ENCODE data around the gene VIL1.

Gene VIL1

GRCh38 chr2:218418321-218418716 lies 604 bp upstream of the VIL1 start:
- Histone ChIP-seq H3K4me1 (ENCODE audit: control insufficient read depth in 1 of 2, insufficient read depth in 1 of 2, low read depth in 1 of 2, low read length in 1 of 2) (peaks cover 0 to under 1% of the 10 kb centered on the region in 2 experiments), H3K27me3 (no peaks in the 10 kb centered on the region), H3K36me3 (no peaks in the 10 kb centered on the region), H3K4me3 (ENCODE audit: low read depth in 1 of 2, low read length in 1 of 2) (no peak overlapping the region), H3K9me3 (no peaks in the 10 kb centered on the region), H3K27ac (no peak overlapping the region)
- TF ChIP-seq CTCF (IDR thresholded peaks at IDR 0.05): no peak

- Histone ChIP-seq H3K27me3 (no peaks in the 10 kb centered on the region), H3K36me3 (no peaks in the 10 kb centered on the region), H3K9me3 (no peaks in the 10 kb centered on the region), H3K4me3 (ENCODE audit: low read depth in 1 of 2, low read length in 1 of 2) (no peak overlapping the region), H3K27ac (no peak overlapping the region), H3K4me1 (ENCODE audit: control insufficient read depth in 1 of 2, insufficient read depth in 1 of 2, low read depth in 1 of 2, low read length in 1 of 2) (no peaks in the 10 kb centered on the region)
- TF ChIP-seq CTCF (IDR thresholded peaks at IDR 0.05): no peak
Measured at GRCh38 chr2:218419630-218420216, 800 bp downstream of the VIL1 start.

- TF ChIP-seq CTCF (IDR thresholded peaks at IDR 0.05): no peak
- Histone ChIP-seq H3K27me3 (no peaks in the 10 kb centered on the region), H3K4me3 (ENCODE audit: low read depth in 1 of 2, low read length in 1 of 2) (no peak overlapping the region), H3K36me3 (no peaks in the 10 kb centered on the region), H3K4me1 (ENCODE audit: control insufficient read depth in 1 of 2, insufficient read depth in 1 of 2, low read depth in 1 of 2, low read length in 1 of 2) (no peaks in the 10 kb centered on the region), H3K27ac (no peak overlapping the region), H3K9me3 (no peaks in the 10 kb centered on the region)
Measured at GRCh38 chr2:218421027-218421426, 2.1 kb downstream of the VIL1 start.

- TF ChIP-seq CTCF (IDR thresholded peaks at IDR 0.05): no peak
- no peaks in the 10 kb centered on the region for H3K4me1 ChIP-seq (ENCODE audit: control insufficient read depth in 1 of 2, insufficient read depth in 1 of 2, low read depth in 1 of 2, low read length in 1 of 2)
- no peak overlapping the region for H3K27ac ChIP-seq
- H3K4me3 ChIP-seq (ENCODE audit: low read depth in 1 of 2, low read length in 1 of 2): no peak overlapping the region
- H3K27me3 ChIP-seq: no peaks in the 10 kb centered on the region
- H3K9me3 ChIP-seq: no peaks in the 10 kb centered on the region
- no peaks in the 10 kb centered on the region for H3K36me3 ChIP-seq
Measured at GRCh38 chr2:218422403-218423086, 3.6 kb downstream of the VIL1 start.

- Histone ChIP-seq H3K27ac (no peak overlapping the region), H3K36me3 (no peaks in the 10 kb centered on the region), H3K4me3 (ENCODE audit: low read depth in 1 of 2, low read length in 1 of 2) (no peak overlapping the region), H3K27me3 (no peaks in the 10 kb centered on the region), H3K9me3 (no peaks in the 10 kb centered on the region), H3K4me1 (ENCODE audit: control insufficient read depth in 1 of 2, insufficient read depth in 1 of 2, low read depth in 1 of 2, low read length in 1 of 2) (no peaks in the 10 kb centered on the region)
- TF ChIP-seq CTCF (IDR thresholded peaks at IDR 0.05): no peak
Measured at GRCh38 chr2:218423584-218423983, 4.7 kb downstream of the VIL1 start.

Data from neutrophil (primary cell).